HG03457 (cell line): ENCODE measurements around the gene ARHGEF25.
"Not testable (repeated sequence)": the region's sequence is repeated elsewhere in the genome, so short reads cannot be mapped to it uniquely, and the experiment has no call there.

Experiments
- ATAC-seq: cut with Tn5 transposase; IDR thresholded peaks from one replicate; pipeline ENCODE4 v1.9.1; 2021; ENCODE audit warnings: moderate number of reproducible peaks; ENCODE audit not compliant: unreplicated experiment

The ARHGEF25 gene

DNA sequence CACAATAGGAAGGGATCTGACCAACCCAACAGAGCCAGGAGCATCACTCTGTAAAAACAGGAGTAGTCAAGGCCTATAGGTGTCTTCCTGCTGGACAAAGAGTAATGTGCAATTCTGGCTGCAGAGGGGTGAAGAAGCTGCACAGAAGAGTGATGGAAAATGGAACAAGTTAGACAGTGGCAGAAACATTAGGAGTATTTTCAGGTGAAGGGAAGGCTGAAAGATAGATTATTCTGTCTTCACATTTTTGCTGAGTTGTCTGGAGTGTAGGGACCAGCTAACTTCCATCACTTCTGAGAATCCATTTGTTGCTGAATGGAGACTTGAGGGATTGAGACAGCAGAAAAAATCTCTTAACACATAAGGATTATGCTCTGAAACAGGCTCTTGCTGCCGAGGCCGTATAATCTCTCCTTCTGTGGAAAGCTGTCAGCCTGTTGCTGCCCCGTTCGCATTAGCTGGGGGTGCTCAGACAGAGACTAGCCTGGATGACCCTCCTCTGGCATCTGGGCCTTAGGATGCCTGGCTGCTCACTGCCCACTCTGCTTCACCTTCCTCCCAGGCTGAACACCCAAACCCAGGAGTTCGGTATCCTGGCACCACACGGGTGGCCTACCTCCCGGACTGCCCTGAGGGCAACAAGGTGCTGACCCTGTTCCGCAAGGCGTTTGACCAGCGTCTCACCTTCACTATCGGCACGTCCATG, 3.1 kb upstream of the ARHGEF25 start:
- no peak for ATAC-seq

DNA sequence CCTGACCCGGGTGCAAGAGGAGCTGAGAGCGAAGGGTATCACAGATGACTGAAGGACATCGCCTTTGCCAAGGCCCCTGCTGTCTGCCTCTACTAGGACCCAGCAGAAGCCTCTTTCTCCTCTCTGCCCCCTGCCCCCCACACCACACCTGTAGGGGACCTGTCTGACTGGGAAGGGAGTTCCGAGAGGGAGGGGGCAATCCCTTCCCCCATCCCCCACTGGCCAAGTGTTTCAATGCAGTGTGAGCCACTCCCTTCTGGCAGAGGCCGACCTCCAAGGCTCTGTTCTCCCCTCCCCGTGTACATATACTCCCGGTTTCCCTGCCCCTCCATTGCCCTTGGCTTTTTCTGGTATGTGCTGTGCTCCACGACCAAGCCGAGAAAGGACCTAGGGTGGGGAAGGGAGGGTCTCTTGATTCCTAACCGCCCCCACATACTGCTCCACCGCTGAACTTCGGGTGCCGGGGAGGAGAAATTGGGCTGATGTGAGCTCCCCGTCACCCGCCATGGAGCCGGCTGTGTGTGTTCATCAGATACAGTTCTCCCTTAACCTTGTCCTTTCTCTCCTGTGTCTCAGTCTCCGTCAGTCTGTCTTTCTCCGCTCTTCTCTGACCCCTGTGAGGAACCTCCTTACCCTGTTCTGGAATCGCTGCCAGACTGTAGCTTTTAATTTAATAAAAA, 2.0 kb upstream of the ARHGEF25 start:
- ATAC-seq: no peak

DNA sequence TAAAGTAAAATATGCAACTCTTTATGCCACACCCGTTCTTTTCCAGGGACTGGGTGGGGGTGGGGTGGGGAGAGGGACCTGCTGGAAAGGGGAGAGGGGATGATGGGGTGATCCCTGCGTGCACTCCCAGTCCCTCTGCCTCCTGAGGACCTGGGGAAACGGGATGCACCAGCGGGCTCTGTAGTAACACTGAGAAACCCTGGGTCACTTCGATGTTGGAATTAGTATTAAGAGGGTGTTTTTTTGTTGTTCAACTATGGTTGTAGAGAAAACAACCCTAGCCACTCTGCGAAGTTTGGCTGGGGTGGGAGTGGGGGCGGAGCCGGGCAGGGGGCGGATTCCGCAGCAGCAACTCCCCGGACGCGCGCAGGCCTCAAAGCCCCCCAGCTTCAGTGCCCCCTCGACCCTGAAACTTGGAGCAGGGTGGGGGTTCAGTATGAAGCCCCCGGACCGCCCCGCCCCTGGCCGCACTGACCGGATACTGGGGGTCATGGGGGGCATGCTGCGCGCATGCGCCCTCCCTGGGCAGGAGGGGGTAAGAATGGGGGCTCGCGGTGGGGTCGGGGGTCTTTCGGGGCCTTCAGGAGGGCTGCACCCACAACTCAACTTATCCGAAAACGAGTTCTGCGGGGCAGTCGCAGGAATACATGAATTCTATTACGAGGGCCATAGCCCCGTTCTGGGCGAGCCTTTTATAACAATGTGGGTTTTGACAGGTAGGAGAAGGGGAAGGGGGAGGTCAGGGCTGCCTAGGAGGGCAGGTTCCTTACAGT, 1.3 kb upstream of the ARHGEF25 start:
- ATAC-seq: no peak

DNA sequence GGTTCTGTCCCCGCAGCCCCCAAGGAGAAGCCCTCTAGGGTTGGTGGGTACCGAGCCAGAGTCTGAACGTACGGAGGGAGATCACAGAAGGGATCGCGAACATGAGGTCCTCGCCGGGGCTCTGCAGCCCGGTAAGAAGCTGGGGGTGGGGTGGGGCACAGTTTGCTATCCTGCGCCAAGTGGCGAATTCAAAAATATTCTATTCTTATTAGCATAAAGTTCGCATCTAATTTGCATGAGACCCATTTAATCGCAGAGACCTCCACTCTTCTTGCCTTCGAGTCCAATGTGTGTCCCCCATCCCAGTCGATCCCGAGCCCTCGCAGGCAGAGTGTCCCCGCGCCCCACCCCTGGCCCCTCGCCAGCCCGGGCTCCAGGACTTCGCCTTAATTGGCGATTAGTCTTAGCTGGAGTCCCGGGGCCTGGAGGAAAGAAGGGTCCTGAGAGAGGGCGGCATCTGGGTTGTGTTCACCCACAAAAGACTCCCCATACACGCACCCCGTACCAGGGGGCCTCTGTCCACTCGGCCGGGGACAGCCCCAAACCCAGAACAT, 604 bp upstream of the ARHGEF25 start:
- no peak for ATAC-seq

DNA sequence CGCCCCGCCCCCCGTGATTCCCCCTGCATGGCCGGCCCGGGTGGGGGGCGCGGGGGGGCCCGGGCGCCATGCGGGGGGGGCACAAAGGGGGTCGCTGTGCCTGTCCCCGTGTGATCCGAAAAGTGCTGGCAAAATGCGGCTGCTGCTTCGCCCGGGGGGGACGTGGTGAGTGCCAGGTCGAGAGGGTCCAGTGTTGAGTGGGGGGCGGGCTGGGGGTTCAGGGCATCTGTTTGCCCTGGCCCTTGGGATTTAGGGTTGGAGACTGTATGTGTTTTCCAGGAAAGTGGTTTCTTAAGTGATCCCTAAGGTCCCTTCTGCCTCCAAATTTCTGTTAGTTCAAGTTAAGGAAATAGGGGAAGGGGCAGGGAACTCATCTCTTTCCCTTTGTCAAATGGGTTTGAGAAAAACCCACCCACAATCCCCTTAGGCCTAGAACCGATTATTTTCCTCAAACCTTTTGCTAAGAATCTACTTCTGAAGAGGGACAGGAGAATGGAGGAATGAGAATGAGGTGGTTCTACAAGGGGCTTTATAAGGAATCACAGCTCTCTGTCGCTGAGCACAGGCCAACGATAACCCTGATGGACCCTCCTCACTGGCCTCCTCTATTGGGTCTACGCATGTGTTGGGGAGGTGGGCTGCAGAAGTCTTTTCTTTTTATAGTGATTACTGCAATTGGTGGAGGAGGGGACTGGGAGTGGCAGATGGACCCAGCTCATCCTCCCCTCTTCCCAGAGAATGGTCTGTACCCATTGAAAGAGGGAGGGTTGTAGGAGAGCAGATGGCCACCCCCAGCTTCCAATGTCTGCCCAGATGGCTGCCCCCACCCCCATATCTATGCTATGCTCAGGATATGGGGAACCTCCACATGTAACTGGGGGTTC, 834 bp downstream of the ARHGEF25 start:
- ATAC-seq: no peak

DNA sequence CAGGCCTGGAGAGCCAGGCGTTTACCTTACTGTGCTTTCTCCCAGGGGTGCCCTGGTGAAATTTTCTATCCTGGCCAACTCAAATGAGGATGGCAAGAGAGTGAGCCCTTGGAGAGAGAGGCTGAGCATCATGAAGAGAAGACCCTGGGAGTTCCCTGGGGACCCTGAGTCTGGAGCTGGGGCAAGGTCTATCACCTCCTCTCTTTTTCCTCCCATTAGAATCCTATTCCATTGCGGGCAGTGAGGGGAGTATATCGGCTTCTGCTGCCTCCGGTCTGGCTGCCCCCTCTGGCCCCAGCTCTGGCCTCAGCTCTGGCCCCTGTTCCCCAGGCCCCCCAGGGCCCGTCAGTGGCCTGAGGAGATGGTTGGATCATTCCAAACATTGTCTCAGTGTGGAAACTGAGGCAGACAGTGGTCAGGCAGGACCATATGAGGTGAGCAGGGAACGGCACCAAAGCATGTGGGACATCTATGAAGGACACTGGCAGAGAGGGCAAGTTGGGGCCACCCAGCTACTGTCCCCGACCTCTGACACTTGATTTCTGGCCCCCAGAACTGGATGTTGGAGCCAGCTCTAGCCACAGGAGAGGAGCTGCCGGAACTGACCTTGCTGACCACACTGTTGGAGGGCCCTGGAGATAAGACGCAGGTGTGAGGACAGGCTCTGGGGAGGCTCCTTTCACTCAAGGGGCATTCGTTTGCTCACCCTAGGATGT, 1.6 kb downstream of the ARHGEF25 start:
- no peak for ATAC-seq

DNA sequence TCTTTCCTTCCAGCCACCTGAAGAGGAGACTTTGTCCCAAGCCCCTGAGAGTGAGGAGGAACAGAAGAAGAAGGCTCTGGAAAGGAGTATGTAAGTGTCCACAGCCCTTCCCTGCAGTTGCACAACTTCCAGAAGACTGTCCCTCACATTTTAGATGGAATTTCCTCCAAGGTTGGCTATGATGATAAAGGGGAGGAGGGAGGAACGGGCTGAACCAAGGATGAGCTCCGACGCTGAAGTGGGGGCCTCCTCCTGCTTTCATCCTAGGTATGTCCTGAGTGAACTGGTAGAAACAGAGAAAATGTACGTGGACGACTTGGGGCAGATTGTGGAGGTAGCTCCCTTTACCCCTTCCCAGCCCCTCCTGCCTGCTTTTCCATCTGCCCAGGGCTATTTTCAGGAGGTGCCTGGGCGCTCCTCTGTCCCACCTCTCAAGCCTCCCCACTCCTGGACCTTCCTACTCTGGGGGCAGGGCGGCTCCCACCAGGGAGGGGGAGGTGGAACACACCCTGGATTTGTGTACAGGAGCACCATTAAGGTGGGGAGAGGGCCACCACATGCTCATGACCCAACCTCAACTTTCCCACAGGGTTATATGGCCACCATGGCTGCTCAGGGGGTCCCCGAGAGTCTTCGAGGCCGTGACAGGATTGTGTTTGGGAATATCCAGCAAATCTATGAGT, 2.3 kb downstream of the ARHGEF25 start:
- no peak for ATAC-seq

DNA sequence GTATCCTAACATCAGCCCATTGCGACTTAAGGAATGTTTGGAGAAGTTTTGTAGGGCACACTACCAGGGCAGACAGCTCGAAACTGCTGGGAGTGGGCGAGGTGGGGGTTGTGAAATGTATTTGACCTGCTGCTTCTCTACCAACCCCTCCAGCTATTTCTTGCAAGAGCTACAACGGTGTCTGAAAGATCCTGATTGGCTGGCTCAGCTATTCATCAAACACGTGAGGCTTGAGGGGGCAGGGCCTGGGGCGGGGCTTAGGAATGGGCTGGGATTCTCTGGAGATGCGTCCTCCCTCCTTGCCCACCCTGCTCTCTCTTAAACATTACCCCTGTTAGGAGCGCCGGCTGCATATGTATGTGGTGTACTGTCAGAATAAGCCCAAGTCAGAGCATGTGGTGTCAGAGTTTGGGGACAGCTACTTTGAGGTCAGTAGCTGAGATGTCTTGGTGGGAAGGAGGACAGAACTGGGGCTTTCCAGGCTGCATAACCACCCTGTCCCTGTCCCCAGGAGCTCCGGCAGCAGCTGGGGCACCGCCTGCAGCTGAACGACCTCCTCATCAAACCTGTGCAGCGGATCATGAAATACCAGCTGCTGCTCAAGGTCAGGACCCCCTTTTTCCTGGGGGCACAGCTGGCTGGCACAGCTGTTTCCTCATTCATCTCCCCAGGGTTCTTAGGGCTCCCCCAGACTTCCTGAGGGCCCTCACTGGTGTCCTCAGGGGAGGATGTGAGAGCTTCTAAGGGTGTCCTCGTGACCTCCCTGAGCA, 3.1 kb downstream of the ARHGEF25 start:
- peak; percentile 48 for ATAC-seq

DNA sequence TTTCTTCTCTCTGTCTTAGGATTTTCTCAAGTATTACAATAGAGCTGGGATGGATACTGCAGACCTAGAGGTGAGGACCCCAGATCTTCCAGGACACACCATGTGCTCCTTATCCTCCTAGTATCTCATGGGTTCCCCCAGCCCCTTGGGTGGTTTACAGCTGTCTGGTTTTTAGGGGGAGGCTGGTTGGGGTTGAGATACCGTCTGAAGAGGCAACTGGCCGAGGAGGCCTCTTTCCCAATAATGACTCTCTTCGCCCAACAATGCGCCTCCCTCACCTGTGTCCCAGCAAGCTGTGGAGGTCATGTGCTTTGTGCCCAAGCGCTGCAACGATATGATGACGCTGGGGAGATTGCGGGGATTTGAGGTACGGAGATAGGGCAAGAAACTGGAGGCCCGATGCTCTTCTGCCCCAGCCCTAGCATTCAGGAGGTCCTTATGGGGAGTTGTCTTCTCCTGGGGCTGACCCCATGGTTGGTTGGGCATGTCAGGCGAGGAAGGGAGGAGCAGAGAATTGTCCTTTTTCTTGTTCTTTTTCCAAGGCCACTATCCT, 3.8 kb downstream of the ARHGEF25 start:
- no peak for ATAC-seq

DNA sequence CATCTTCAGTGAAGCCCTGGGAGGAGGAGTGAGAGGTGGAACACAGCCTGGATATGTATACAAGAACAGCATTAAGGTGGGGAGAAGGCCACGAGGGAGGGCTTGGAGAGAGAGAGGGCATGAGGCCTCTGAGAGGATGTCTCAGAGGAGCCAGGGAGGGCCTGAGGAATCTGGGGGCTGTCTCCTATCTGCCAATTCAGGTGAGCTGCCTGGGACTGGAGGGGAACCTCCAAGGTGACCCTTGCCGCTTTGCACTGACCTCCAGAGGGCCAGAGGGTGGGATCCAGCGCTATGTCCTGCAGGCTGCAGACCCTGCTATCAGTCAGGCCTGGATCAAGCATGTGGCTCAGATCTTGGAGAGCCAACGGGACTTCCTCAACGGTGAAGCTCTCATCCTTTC, 4.4 kb downstream of the ARHGEF25 start:
- ATAC-seq: no peak

DNA sequence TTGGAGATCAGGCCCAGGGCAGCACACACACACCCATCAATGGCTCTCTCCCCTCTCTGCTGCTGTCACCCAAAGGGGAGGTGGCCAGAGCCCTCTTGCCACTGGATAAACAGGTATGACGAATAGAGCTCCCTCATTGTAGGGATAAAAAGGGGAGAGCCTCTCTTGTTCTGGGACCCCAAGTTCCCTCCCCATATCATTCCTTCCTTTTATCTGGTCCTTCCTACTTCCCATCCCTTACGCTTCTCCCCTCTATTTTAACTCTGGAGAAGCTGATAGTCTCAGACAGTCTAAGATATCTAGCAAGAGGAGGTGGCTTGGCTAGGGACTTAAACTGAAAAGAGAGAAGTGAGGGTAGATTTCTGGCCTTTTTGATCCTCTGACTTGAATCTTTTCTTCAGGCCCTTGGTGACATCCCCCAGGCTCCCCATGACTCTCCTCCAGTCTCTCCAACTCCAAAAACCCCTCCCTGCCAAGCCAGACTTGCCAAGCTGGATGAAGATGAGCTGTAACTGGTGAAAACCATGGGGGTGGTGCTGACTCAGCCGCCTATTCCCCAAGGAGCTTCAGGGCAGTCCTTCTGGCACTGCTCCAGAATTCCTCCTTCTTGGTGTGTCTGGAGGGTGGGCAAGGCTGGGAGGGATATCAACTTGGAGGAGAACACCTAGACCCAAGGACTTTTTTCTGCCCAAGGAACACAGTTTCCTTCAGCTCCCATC, 5.3 kb downstream of the ARHGEF25 start:
- no peak for ATAC-seq

DNA sequence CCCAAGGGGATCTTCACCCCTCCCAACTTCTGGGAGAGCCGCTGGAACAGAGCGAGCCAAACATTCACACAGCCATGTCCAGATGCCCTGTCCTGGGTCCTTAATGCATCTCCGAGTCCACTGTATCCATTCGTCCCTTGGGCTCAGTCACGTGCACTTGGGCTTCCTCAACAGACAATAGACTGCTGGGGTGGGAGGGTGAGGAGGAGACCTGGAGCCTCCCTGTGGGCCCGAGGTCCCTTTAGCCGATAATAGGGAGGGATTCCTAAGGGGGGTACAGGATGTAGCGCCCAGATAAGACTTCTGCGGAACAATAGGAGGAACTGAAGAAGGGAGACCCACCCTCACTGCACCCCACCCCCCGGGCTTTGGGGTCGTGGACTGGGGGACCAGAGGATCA, 6.7 kb downstream of the ARHGEF25 start:
- ATAC-seq: no peak

DNA sequence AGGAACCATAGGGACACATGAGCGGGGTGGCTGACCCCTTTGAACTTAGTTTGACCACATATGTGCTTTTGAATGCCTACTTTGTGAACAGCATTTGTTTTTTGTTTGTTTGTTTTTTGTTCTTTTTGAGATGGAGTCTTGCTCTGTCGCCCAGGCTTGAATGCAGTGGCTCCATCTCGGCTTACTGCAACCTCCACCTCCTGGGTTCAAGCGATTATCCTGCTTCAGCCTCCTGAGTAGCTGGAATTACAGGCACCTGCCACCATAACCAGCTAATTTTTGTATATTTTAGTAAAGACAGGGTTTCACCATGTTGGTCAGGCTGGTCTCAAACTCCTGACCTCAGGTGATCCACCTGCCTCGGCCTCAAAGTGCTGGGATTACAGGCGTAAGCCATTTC, 7.2 kb downstream of the ARHGEF25 start:
- not testable (repeated sequence) for ATAC-seq

DNA sequence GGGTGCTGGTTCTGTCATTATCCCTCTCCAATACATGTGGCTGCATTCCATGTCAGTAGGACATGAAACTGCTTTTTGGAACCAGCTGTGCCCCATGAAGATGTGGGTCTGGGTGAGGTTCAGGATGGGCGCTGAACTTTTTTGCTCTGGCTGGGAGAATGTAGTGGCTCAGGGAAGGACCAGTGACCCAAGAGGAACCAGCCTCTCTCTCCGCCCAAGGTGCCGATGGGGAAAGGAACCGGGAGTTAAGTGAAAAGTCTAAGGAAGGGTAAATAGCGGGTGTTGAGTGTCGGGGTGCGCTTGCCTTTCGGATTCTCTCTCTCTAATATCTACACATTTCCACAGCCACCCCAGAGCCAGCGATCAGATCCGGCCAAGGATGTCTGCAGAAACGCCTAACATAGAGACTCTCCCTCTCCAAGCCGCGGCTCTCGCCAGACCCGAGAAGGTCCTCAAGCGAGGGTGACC, 7.8 kb downstream of the ARHGEF25 start:
- no peak for ATAC-seq

DNA sequence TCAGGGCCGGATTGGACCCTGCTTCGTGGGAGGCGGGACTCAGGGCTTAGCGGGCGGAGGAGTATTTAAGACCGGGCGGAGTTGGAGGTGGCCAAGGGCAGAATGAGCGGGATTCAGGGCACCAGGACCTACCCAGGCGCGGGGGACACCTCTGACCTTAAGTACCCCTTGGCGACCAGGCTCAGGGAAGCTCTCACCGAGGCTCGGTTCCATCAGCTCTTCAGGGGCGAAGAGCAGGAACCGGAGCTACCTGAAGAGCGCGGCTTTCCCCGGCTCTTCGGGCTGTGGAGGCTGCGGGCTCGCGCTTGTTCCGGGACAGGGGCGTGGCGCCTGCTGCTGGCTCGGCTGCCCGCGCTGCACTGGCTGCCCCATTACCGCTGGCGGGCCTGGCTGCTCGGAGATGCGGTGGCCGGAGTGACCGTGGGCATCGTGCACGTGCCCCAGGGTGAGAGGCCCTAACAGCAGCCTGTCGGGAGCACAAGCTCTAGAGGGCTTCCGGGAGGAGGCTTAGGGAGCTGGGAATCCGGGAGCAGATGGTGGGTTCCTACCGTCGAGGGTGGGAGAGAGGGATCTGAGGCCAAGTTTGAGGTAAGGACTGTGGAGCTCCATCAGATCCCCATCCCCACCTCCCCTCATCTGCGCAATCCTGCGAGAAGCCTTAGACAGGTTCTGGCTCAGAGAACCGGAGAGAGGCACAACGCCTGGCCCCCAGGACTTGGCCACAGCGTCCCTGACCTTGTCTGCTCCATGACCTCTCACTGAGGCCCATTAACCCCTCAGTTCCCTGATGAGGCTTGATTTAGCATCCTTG, 8.4 kb downstream of the ARHGEF25 start:
- ATAC-seq: no peak

DNA sequence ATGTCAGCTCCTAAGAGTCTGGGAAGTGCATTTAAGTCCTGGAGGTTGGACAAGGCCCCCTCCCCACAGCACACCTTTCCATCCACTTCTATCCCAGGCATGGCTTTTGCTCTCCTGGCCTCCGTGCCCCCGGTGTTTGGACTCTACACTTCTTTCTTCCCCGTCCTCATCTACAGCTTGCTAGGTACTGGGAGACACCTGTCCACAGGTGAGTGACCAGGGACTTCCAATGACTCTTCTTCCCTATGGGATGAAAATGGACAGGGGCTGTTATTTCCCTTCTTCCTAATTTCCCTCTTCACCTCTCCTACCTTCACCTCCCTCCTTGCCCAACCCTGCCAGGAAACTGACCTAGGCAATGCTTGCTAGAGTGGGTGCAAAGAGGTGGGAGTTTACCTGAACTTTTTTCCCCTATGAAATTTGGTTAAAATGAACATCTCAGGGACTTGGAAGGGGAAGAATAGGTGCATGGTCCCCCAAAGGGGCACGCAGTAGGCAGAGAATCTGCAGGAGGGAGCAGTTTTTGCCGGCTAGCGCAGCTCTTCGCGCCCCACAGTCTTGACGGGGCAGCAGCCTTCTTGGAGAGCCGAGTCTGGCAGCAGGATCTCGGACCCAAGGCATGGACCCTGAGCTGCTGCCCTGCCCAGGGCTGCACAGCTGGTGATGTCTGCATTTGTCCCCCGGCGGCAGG, 9.2 kb downstream of the ARHGEF25 start:
- ATAC-seq: no peak
